ENCODE results near the gene GABPB1.

DNA sequence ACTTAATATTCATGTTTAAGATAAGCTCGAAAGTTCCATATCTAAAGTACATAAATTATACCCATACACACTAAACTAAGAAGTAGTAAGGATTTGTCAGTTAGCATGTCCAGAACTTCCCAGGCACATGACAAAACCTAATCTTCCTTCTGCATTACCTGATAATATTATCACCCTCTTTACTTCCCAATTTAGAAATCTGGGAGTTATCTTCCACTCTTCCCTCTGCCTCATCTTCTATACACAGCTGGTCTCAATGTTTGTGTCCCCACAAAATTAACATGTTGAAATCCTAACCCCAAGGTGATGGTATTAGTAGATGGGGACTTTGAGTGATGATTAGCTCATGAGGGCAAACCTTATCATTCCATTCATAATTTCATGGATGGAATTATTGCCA lies 15.3 kb downstream of the GABPB1 start:
- TF ChIP-seq, protein P1, sequence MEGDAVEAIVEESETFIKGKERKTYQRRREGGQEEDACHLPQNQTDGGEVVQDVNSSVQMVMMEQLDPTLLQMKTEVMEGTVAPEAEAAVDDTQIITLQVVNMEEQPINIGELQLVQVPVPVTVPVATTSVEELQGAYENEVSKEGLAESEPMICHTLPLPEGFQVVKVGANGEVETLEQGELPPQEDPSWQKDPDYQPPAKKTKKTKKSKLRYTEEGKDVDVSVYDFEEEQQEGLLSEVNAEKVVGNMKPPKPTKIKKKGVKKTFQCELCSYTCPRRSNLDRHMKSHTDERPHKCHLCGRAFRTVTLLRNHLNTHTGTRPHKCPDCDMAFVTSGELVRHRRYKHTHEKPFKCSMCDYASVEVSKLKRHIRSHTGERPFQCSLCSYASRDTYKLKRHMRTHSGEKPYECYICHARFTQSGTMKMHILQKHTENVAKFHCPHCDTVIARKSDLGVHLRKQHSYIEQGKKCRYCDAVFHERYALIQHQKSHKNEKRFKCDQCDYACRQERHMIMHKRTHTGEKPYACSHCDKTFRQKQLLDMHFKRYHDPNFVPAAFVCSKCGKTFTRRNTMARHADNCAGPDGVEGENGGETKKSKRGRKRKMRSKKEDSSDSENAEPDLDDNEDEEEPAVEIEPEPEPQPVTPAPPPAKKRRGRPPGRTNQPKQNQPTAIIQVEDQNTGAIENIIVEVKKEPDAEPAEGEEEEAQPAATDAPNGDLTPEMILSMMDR (IDR thresholded peaks at IDR 0.05) = no peak
- no peak for TF ChIP-seq POLR2A (IDR thresholded peaks at IDR 0.05)

Data from testis (tissue), 2 donors.